ENCODE data around the gene CXorf58. TPM values are rescaled to one million over a fixed set of nuclear protein-coding genes. Genes with fewer than 3 reads are reported as not detected.
A peak's percentile ranks its signal among the peaks of the same experiment; 100 is the strongest.

Gene CXorf58
- total and polyA plus RNA-seq, 8 donors: 0.07 to 0.40 (median 0.16) TPM; not detected in 1

GRCh38 chrX:23937100-23937499, 29.3 kb downstream of the CXorf58 start:
- Histone ChIP-seq H3K36me3 (no peaks in the 10 kb centered on the region), H3K9me3 (no peaks in the 10 kb centered on the region), H3K27ac (no peak overlapping the region), H3K4me3 (no peak overlapping the region), H3K27me3 (peaks cover 0 to 13% (median 0%) of the 10 kb centered on the region in 4 donors), H3K4me1 (peaks cover 0 to 4% (median 3%) of the 10 kb centered on the region in 3 donors)
- DNase-seq (no peak), FAIRE-seq (no peak), ATAC-seq (no peak)
- 63 to 67% methylated on average over 4 of the region's 4 CpGs for WGBS, 2 donors
- intact Hi-C loops (cut with DNase I): no loop called here
- no peak for TF ChIP-seq CTCF (IDR thresholded peaks at IDR 0.05)

GRCh38 chrX:23938690-23939089, 30.9 kb downstream of the CXorf58 start:
- ATAC-seq: peak in 2 of 4 donors; percentile 53 to 58
- FAIRE-seq: no peak
- no peak for TF ChIP-seq CTCF (IDR thresholded peaks at IDR 0.05)
- no peak for DNase-seq
- intact Hi-C loops (cut with DNase I): no loop called here
- H3K9me3 ChIP-seq: no peaks in the 10 kb centered on the region
- WGBS, 2 donors: 18 to 23% methylated on average over 1 of the region's 1 CpG
- no peaks in the 10 kb centered on the region for H3K36me3 ChIP-seq
- peaks cover 0 to 4% (median 3%) of the 10 kb centered on the region in 3 donors for H3K4me1 ChIP-seq
- H3K27ac ChIP-seq: no peak overlapping the region
- H3K27me3 ChIP-seq: peaks cover 0 to 16% (median 0%) of the 10 kb centered on the region in 4 donors
- H3K4me3 ChIP-seq: no peak overlapping the region

GRCh38 chrX:23939203-23939602, 31.4 kb downstream of the CXorf58 start:
- intact Hi-C loops (cut with DNase I): no loop called here
- DNase-seq: no peak
- no peak for FAIRE-seq

GRCh38 chrX:23944234-23944633, 36.4 kb downstream of the CXorf58 start:
- TF ChIP-seq CTCF (IDR thresholded peaks at IDR 0.05): no peak
- Histone ChIP-seq H3K4me3 (no peak overlapping the region), H3K4me1 (peaks cover 0 to 2% (median 0%) of the 10 kb centered on the region in 3 donors), H3K27me3 (peaks cover 0 to 21% (median 0%) of the 10 kb centered on the region in 4 donors), H3K36me3 (no peaks in the 10 kb centered on the region), H3K27ac (no peak overlapping the region), H3K9me3 (no peaks in the 10 kb centered on the region)
- intact Hi-C loops (cut with DNase I): no loop called here
- no peak for ATAC-seq
- 29 to 38% methylated on average over 1 of the region's 1 CpG for WGBS, 2 donors
- no peak for DNase-seq
- FAIRE-seq: no peak

More at GRCh38 chrX:23939203-23939602, 31.4 kb downstream of the CXorf58 start:
- no peaks in the 10 kb centered on the region for H3K9me3 ChIP-seq
- H3K36me3 ChIP-seq: no peaks in the 10 kb centered on the region
- TF ChIP-seq CTCF (IDR thresholded peaks at IDR 0.05): no peak
- peaks cover 0 to 4% (median 3%) of the 10 kb centered on the region in 3 donors for H3K4me1 ChIP-seq
- H3K27ac ChIP-seq: no peak overlapping the region
- peaks cover 0 to 21% (median 0%) of the 10 kb centered on the region in 4 donors for H3K27me3 ChIP-seq
- ATAC-seq: no peak
- no peak overlapping the region for H3K4me3 ChIP-seq
- 39 to 48% methylated on average over 1 of the region's 1 CpG for WGBS, 2 donors

GRCh38 chrX:23945206-23945605, 37.4 kb downstream of the CXorf58 start:
- Histone ChIP-seq H3K36me3 (no peaks in the 10 kb centered on the region), H3K9me3 (no peaks in the 10 kb centered on the region), H3K27ac (no peak overlapping the region), H3K4me3 (no peak overlapping the region), H3K4me1 (no peaks in the 10 kb centered on the region), H3K27me3 (peaks cover 0 to 14% (median 0%) of the 10 kb centered on the region in 4 donors)
- no peak for DNase-seq
- no peak for FAIRE-seq
- 94 to 96% methylated on average over 1 of the region's 1 CpG for WGBS, 2 donors
- TF ChIP-seq CTCF (IDR thresholded peaks at IDR 0.05): no peak
- intact Hi-C loops (cut with DNase I): no loop called here
- ATAC-seq: no peak

Data from pancreas (tissue), 10 donors.